ENCODE measurements around the gene NAA25. TPM values are rescaled to one million over a fixed set of nuclear protein-coding genes. Genes with fewer than 3 reads are reported as not detected.
A peak's percentile ranks its signal among the peaks of the same experiment; 100 is the strongest.

The NAA25 gene
- total and polyA plus RNA-seq, 9 of the 15 experiments (the other 6 are each of a cell fraction or from before 2014, with no cell fraction given): 26.6 to 59.6 (median 48.9) TPM

GRCh38 chr12:112005419-112006395, 102.9 kb downstream of the NAA25 start (continued):
- TF ChIP-seq KDM1A (IDR thresholded peaks at IDR 0.05) (peak in 1 of 2 experiments; percentile 27; a peak in 2 of 4 replicates), STAT5A (IDR thresholded peaks at IDR 0.05; ENCODE audit: borderline replicate concordance, low read length) (no peak), HMBOX1 (IDR thresholded peaks at IDR 0.05) (peak; percentile 46), ATF7 (IDR thresholded peaks at IDR 0.05) (0 out of 2 replicates have a peak, but pooled peaks have one; percentile 31), ZBTB34 (CRISPR knock-in tag; IDR thresholded peaks at IDR 0.05) (no peak), ZNF639 (CRISPR knock-in tag; conservative IDR thresholded peaks at IDR 0.05 in 1 of 2, IDR thresholded peaks at IDR 0.05 in 1 of 2) (no peak), PHB2 (IDR thresholded peaks at IDR 0.05; ENCODE audit: low read depth) (0 out of 2 replicates have a peak, but pooled peaks have one; percentile 27), ZNF592 (IDR thresholded peaks at IDR 0.05) (peak; percentile 22; the same call in 1 of the 2 replicates), ZNF764 (CRISPR knock-in tag; IDR thresholded peaks at IDR 0.05; ENCODE audit: low read depth) (no peak), JUND (IDR thresholded peaks at IDR 0.05; ENCODE audit: borderline replicate concordance, low read depth, low read length) (peak; percentile 77), JUND (tag; IDR thresholded peaks at IDR 0.05; ENCODE audit: borderline replicate concordance, low read depth, low read length) (peak; percentile 56; the same call in 2 of the 3 replicates), MECOM (CRISPR knock-in tag; IDR thresholded peaks at IDR 0.05) (no peak), RBM17 (IDR thresholded peaks at IDR 0.05; ENCODE audit: borderline replicate concordance, low read depth, low read length) (no peak), E2F5 (CRISPR knock-in tag; IDR thresholded peaks at IDR 0.05) (no peak), ZBTB8A (IDR thresholded peaks at IDR 0.05; ENCODE audit: partially characterized antibody) (no peak), CCAR2 (IDR thresholded peaks at IDR 0.05; ENCODE audit: low read depth, low read length) (no peak)
